GM21390 (cell line): ENCODE results near the gene INSM1.

Experiments
- ATAC-seq: cut with Tn5 transposase; IDR thresholded peaks from one replicate; pipeline ENCODE4 v1.9.1; 2021; ENCODE audit not compliant: unreplicated experiment

The INSM1 gene

DNA sequence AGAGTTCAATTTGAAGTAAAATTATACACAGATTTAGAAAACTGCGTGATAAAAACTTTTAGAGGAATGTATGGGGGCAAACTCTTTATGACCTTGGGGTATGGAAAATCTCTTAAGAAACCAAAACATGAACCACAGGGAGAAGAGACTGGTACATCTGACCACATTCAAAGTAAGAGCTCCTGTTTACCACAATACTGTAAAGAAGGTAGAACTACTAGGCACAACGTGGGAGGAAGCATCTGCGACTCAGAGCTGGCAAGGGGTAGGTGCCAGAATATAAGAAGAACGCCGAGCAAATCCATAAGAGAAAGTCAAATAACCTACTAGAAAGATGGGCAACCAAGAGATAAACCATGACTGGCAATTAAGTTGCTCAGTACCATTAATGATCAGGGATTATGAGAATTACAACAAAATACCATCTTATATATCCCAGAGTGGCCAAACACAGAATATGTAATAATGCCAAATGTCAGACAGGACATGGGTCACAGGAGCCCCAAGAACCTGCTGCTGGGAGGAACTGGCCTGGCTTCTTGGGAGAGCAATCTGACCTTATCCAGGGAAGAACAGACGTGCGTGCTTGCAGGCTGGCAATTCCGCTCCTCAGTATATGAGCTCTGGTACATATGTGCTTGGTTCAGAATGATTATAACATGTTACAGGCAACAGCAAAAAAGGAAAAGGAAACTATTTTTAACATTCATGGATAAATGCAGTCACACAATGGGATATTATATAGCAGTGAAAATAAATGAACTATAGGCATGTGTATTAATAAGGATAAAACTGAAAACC, 50.2 kb downstream of the INSM1 start:
- no peak for ATAC-seq
